Upper lobe of left lung (tissue), 6 donors: ENCODE results near the gene CPM. TPM values are rescaled to one million over a fixed set of nuclear protein-coding genes. Genes with fewer than 3 reads are reported as not detected.

ENCODE experiments used
- ATAC-seq, 2 donors: fragments of 200-7000 bp; cut with Tn5 transposase; one replicate each; pipeline ENCODE4 v1.9.1; 2022; ENCODE audit warnings: mild to moderate bottlenecking in 2 of 2, moderate library complexity in 2 of 2; ENCODE audit not compliant: low FRiP score in 2 of 2
- DNase-seq, 2 donors: peaks; one replicate each; pipeline ENCODE4 v3.0.0-alpha.2; 2019 to 2020
- H3K27ac ChIP-seq, 4 donors: fragments of 200-600 bp; sonication (generic); one replicate each; pipeline ENCODE4 v1.5.1; 2016 to 2019
- H3K27me3 ChIP-seq, 4 donors: fragments of 200-600 bp; sonication (generic); one replicate each; pipeline ENCODE4 v1.5.1; 2017 to 2019
- H3K36me3 ChIP-seq, 4 donors: fragments of 200-600 bp; sonication (generic); one replicate each; pipeline ENCODE4 v1.5.1; 2016 to 2019
- H3K4me1 ChIP-seq, 4 donors: fragments of 200-600 bp; sonication (generic); one replicate each; pipeline ENCODE4 v1.5.1; 2018 to 2019
- H3K4me3 ChIP-seq, 4 donors: fragments of 200-600 bp; sonication (generic); one replicate each; pipeline ENCODE4 v1.5.1; 2017 to 2019; ENCODE audit warnings: mild to moderate bottlenecking in 2 of 4, moderate library complexity in 1 of 4
- H3K9me3 ChIP-seq, 4 donors: fragments of 200-600 bp; sonication (generic); one replicate each; pipeline ENCODE4 v1.5.1; 2018 to 2019
- CTCF ChIP-seq, 6 experiments: fragments of 450-650 bp in 4 of 6; fragments of 200-600 bp in 2 of 6; sonication (generic) in 2 of 6; IDR thresholded peaks; one replicate each; pipeline ENCODE4 v1.5.1; 2016 to 2019; ENCODE audit warnings: antibody characterized with exemption in 6 of 6
- EP300 ChIP-seq, 4 donors: sonication (generic); formaldehyde crosslinking; IDR thresholded peaks; one replicate each; pipeline ENCODE4 v1.5.1; 2017; ENCODE audit warnings: antibody characterized with exemption in 4 of 4, control low read depth in 2 of 4
- POLR2A ChIP-seq, 4 donors: fragments of 450-650 bp; IDR thresholded peaks; one replicate each; pipeline ENCODE4 v1.5.1; 2016 to 2017; ENCODE audit warnings: antibody characterized with exemption in 4 of 4, mild to moderate bottlenecking in 2 of 4
- POLR2AphosphoS5 ChIP-seq, 2 donors: sonication (generic); formaldehyde crosslinking; IDR thresholded peaks; one replicate each; pipeline ENCODE4 v1.5.1; 2017; ENCODE audit warnings: antibody characterized with exemption in 2 of 2
- WGBS, 2 donors: methylation state at CpG; one replicate each; pipeline ENCODE4 v1.1.5; 2017 to 2018; 5-methylcytosine and 5-hydroxymethylcytosine counted together
- total RNA-seq, 6 donors: library from RNA; depleted of rRNA in 4 of 6; stranded (reverse); fragments of >200 nt in 4 of 6; gene quantifications; one replicate each; pipeline versions ENCODE4 v1.1.0 to v1.2.1, GENCODE V29; 2016 to 2021
- donor health status: DM: no; HTN: no; CAD: no; lungs with moderate emphysema.
- donor health status: DM: no; HTN: yes; CAD: no; lungs with severe emphysema.

The CPM gene
- total RNA-seq, 6 donors from 2014 or later = 143 to 393 (median 303) TPM

GRCh38 chr12:68878846-68879245 is 54.1 kb downstream of the CPM start:
- ATAC-seq (no peak), DNase-seq (no peak)
- WGBS, 2 donors = 88 to 94% methylated on average over 4 of the region's 4 CpGs
- TF ChIP-seq CTCF (IDR thresholded peaks at IDR 0.05) = no peak
- no peak for TF ChIP-seq POLR2A (IDR thresholded peaks at IDR 0.05)
- TF ChIP-seq POLR2AphosphoS5 (IDR thresholded peaks at IDR 0.05) = no peak
- no peak for TF ChIP-seq EP300 (IDR thresholded peaks at IDR 0.05)
- Histone ChIP-seq H3K27me3 (no peaks in the 10 kb centered on the region), H3K4me1 (peaks cover 0 to 5% (median 0%) of the 10 kb centered on the region in 4 donors), H3K36me3 (peaks cover 0 to 23% (median 8%) of the 10 kb centered on the region in 4 donors), H3K9me3 (no peaks in the 10 kb centered on the region), H3K27ac (no peak overlapping the region), H3K4me3 (no peak overlapping the region)

DNA sequence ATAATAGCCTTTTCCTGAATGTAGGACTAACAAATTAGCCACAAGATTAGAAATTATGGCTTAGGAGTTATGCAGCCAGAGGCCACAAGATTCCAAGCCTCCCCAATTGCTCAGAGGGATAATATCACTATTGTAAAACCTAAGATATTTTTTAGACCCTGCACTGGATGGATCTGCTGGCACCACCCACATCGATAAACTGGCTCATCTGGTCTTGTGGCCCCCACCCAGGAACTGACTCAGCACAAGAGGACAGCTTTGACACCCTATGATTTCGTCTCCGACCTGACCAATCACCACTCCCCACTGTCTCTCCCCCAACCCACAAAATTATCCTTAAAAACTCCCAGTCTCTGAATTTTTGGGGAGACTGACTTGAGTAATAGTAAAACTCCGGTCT is 54.7 kb downstream of the CPM start:
- Histone ChIP-seq H3K9me3 (no peaks in the 10 kb centered on the region), H3K4me1 (peaks cover 0 to 5% (median 0%) of the 10 kb centered on the region in 4 donors), H3K36me3 (peaks cover 0 to 22% (median 8%) of the 10 kb centered on the region in 4 donors), H3K4me3 (no peak overlapping the region), H3K27ac (no peak overlapping the region), H3K27me3 (no peaks in the 10 kb centered on the region)
- DNase-seq (no peak), ATAC-seq (no peak)
- 88 to 95% methylated on average over 4 of the region's 4 CpGs for WGBS, 2 donors
- no peak for TF ChIP-seq POLR2AphosphoS5 (IDR thresholded peaks at IDR 0.05)
- no peak for TF ChIP-seq POLR2A (IDR thresholded peaks at IDR 0.05)
- no peak for TF ChIP-seq CTCF (IDR thresholded peaks at IDR 0.05)
- no peak for TF ChIP-seq EP300 (IDR thresholded peaks at IDR 0.05)

DNA sequence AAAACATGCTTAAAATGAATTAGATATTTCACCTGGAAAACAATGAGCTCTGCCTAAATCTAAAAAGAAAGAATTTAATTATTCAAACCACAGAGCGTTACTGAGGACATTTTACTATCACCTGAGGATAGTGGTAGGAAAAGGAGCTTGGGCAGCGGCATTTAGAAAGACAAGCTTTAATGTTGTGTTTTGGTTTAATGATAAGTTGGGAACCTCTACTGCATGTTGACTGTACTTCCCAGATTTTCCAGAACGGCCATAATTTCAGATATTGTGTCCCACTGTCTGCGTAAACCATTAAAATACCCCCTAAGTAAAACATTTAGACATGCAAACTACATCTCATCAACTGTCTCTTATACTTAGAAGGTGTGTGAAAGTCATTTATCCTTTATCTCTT is 55.4 kb downstream of the CPM start:
- ATAC-seq (no peak), DNase-seq (no peak)
- Histone ChIP-seq H3K27ac (no peak overlapping the region), H3K27me3 (no peaks in the 10 kb centered on the region), H3K36me3 (peaks cover 0 to 15% (median 7%) of the 10 kb centered on the region in 4 donors), H3K4me1 (peaks cover 0 to 5% (median 0%) of the 10 kb centered on the region in 4 donors), H3K9me3 (no peaks in the 10 kb centered on the region), H3K4me3 (no peak overlapping the region)
- WGBS, 2 donors = 92 to 94% methylated on average over 4 of the region's 4 CpGs
- TF ChIP-seq POLR2A (IDR thresholded peaks at IDR 0.05) (no peak), POLR2AphosphoS5 (IDR thresholded peaks at IDR 0.05) (no peak), EP300 (IDR thresholded peaks at IDR 0.05) (no peak), CTCF (IDR thresholded peaks at IDR 0.05) (no peak)

DNA sequence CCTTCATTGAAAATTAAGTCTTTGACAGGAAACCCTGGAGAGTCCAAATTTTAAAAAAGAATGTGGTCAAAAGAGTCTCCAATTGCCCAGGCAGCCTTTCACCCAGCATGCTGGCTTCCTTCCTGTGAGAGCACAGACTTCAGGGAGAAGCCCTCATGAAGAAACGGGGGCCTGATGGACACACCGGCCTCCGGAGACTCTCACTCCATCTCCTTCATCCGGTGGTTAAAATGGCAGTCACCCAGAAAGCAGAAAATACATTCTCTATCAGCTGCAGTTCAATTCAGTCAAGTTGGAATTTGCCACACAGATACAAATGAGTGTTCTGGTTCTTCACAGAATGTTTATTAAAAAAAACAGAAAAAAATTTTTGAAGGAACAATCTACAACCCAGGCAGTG is 56.5 kb downstream of the CPM start:
- no peak for TF ChIP-seq POLR2A (IDR thresholded peaks at IDR 0.05)
- TF ChIP-seq EP300 (IDR thresholded peaks at IDR 0.05) = no peak
- no peak for TF ChIP-seq CTCF (IDR thresholded peaks at IDR 0.05)
- no peak for TF ChIP-seq POLR2AphosphoS5 (IDR thresholded peaks at IDR 0.05)
- WGBS, 2 donors = 13 to 31% methylated on average over 4 of the region's 4 CpGs
- ATAC-seq (no peak), DNase-seq (no peak)
- H3K27ac ChIP-seq = no peak overlapping the region
- H3K4me3 ChIP-seq = no peak overlapping the region
- no peaks in the 10 kb centered on the region for H3K27me3 ChIP-seq
- H3K4me1 ChIP-seq = peaks cover 0 to 5% (median 0%) of the 10 kb centered on the region in 4 donors
- H3K9me3 ChIP-seq = no peaks in the 10 kb centered on the region
- peaks cover 0 to 13% (median 9%) of the 10 kb centered on the region in 4 donors for H3K36me3 ChIP-seq

- 93 to 99% methylated on average over 4 of the region's 4 CpGs for WGBS, 2 donors
Observed at GRCh38 chr12:68873316-68873715, 59.7 kb downstream of the CPM start.

More at GRCh38 chr12:68873316-68873715, 59.7 kb downstream of the CPM start:
- Histone ChIP-seq H3K27me3 (no peaks in the 10 kb centered on the region), H3K4me1 (peaks cover 0 to 5% (median 0%) of the 10 kb centered on the region in 4 donors), H3K36me3 (peaks cover 14 to 38% (median 29%) of the 10 kb centered on the region in 4 donors), H3K4me3 (no peak overlapping the region), H3K9me3 (no peaks in the 10 kb centered on the region), H3K27ac (no peak overlapping the region)
- DNase-seq (no peak), ATAC-seq (no peak)
- TF ChIP-seq POLR2AphosphoS5 (IDR thresholded peaks at IDR 0.05) (no peak), POLR2A (IDR thresholded peaks at IDR 0.05) (no peak), CTCF (IDR thresholded peaks at IDR 0.05) (no peak), EP300 (IDR thresholded peaks at IDR 0.05) (no peak)
